Motor neuron (in vitro differentiated cells): ENCODE results near the gene ENTHD1. TPM values are rescaled to one million over a fixed set of nuclear protein-coding genes. Genes with fewer than 3 reads are reported as not detected.
"Not testable (repeated sequence)": the region's sequence is repeated elsewhere in the genome, so short reads cannot be mapped to it uniquely, and the experiment has no call there.

Source experiments
- ATAC-seq, 8 experiments: fragments of 200-7000 bp; cut with Tn5 transposase; replicated peaks in 6 of 8; 2 replicates each; pipeline ENCODE4 v1.8.0; 2021; ENCODE audit warnings: mild to moderate bottlenecking in 8 of 8, moderate library complexity in 8 of 8
- H3K27ac ChIP-seq, 2 donors: fragments of 250-450 bp; sonication (Bioruptor Pico); 2 replicates each; pipeline ENCODE4 v1.9.0; 2021; ENCODE audit warnings: antibody characterized with exemption in 2 of 2, mild to moderate bottlenecking in 2 of 2, moderate library complexity in 1 of 2
- H3K4me1 ChIP-seq, 2 donors: fragments of 250-450 bp; sonication (Bioruptor Pico); replicated peaks in 1 of 2; 2 replicates each; pipeline ENCODE4 v1.6.1; 2021; ENCODE audit warnings: antibody characterized with exemption in 2 of 2, mild to moderate bottlenecking in 2 of 2, moderate library complexity in 1 of 2
- H3K4me3 ChIP-seq, 5 donors: fragments of 250-450 bp; sonication (Bioruptor Pico); 2 replicates each; pipeline ENCODE4 v1.9.0; 2021; ENCODE audit warnings: antibody characterized with exemption in 5 of 5, mild to moderate bottlenecking in 5 of 5, moderate library complexity in 4 of 5
- WGBS, 10 experiments: fragments of 450-650 bp; shearing (Covaris generic); methylation state at CpG; one replicate each; pipeline ENCODE4 v1.0.0; 2022; 5-methylcytosine and 5-hydroxymethylcytosine counted together
- in situ Hi-C, 9 experiments: fragments of 400-800 bp; cut with MboI; loops; one replicate each; pipeline ENCODE4 v1.15.0; 2021; ENCODE audit warnings: low sequenced_read_pairs in 9 of 9, low pct_unique_long_range_greater_than_20kb in 2 of 9; ENCODE audit not compliant: unreplicated experiment in 9 of 9
- total RNA-seq, 8 experiments: library from RNA; unstranded; fragments of 300-600 nt; gene quantifications; 2 replicates each; pipeline versions ENCODE4 v1.2.3 to v1.2.4, GENCODE V29; 2022

Gene ENTHD1
- total RNA-seq, 8 experiments from 2014 or later, result 0.04 to 0.38 TPM; not detected in 6

- no peak overlapping the region for H3K27ac ChIP-seq
- no peak overlapping the region for H3K4me3 ChIP-seq
- no peak for ATAC-seq
- WGBS, 10 experiments, result 0 to 80% (median 50%) methylated on average over 1 of the region's 1 CpG; no CpG with 5 or more reads in 1 of the 10 experiments
- in situ Hi-C loops, result no loop called here
- peaks cover 0 to 2% of the 10 kb centered on the region in 2 donors for H3K4me1 ChIP-seq
Measured at GRCh38 chr22:39738746-39739145, 154.8 kb downstream of the ENTHD1 start.

GRCh38 chr22:39735776-39736175 lies 157.8 kb downstream of the ENTHD1 start:
- no peak for ATAC-seq
- H3K27ac ChIP-seq, result no peak overlapping the region
- WGBS, 10 experiments, result 0 to 100% (median 83%) methylated on average over 1 to 9 of the region's 10 CpGs; no CpG with 5 or more reads in 3 of the 10 experiments

DNA sequence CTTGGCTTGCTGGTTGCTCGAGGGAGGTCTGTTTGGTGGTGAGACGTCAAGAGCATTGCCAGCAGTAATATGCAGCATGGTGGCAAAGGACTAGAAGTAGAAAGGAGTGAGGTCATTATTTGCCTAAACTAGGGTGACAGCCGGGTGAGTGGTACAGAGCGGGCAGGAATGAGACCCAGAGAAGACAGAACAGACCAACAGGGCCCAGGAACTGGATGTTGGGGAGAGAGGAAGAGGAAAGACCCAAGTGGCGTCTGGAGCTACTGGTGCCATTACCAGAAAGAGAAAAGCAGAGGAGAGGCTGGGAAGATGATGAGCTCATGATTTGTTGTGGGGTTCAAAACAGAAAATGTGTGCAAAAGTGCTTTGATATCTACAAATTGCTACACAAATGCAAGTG lies 158.7 kb downstream of the ENTHD1 start:
- Histone ChIP-seq H3K27ac (no peak overlapping the region), H3K4me1 (peaks cover 0 to 7% of the 10 kb centered on the region in 2 donors), H3K4me3 (no peak overlapping the region)
- ATAC-seq, result no peak
- 0 to 93% (median 80%) methylated on average over 1 to 4 of the region's 5 CpGs; no CpG with 5 or more reads in 3 of the 10 experiments for WGBS, 10 experiments
- in situ Hi-C loops, result no loop called here

More at GRCh38 chr22:39735776-39736175, 157.8 kb downstream of the ENTHD1 start:
- peaks cover 0 to 7% of the 10 kb centered on the region in 2 donors for H3K4me1 ChIP-seq
- no peak overlapping the region for H3K4me3 ChIP-seq
- in situ Hi-C loops, result no loop called here

GRCh38 chr22:39734046-39734445 lies 159.5 kb downstream of the ENTHD1 start:
- WGBS, 10 experiments, result 83% methylated on average over 1 of the region's 1 CpG; no CpG with 5 or more reads in 9 of the 10 experiments
- H3K27ac ChIP-seq, in situ Hi-C loops, ATAC-seq, H3K4me1 ChIP-seq, H3K4me3 ChIP-seq: not testable (repeated sequence)

DNA sequence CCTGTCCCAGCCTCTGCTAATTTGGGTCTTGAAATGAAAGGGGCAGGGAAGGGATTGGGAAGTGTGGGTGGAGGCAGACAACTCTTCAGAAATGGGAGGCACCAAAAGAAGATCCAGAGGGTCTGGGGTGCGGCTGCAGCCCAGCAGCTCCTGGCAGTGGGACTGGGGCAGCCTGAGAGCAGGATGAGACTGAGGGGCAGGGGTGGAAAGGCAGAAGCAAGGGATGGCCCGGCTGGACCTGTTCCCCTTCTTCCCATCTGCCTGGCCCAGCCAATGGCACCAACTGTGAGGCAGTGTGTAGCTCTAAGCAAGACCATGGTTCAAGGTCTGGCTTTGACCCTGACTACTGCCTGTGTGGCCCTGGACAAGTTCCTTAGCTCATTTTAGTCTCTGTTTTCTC lies 160.4 kb downstream of the ENTHD1 start:
- ATAC-seq, result no peak
- Histone ChIP-seq H3K27ac (no peak overlapping the region), H3K4me3 (no peak overlapping the region), H3K4me1 (peaks cover 0 to 7% of the 10 kb centered on the region in 2 donors)
- 0 to 80% (median 50%) methylated on average over 1 of the region's 2 CpGs; no CpG with 5 or more reads in 7 of the 10 experiments for WGBS, 10 experiments
- in situ Hi-C loops, result no loop called here

GRCh38 chr22:39732625-39733024 lies 160.9 kb downstream of the ENTHD1 start:
- Histone ChIP-seq H3K4me3 (no peak overlapping the region), H3K4me1 (peaks cover 0 to 5% of the 10 kb centered on the region in 2 donors), H3K27ac (no peak overlapping the region)
- in situ Hi-C loops, result no loop called here
- WGBS, 10 experiments, result 11 to 100% (median 87%) methylated on average over 1 to 8 of the region's 8 CpGs; no CpG with 5 or more reads in 3 of the 10 experiments
- no peak for ATAC-seq

GRCh38 chr22:39731881-39732555 lies 161.5 kb downstream of the ENTHD1 start:
- in situ Hi-C loops, result no loop called here
- ATAC-seq, result peak in 4 of 8 experiments; percentile 12 to 47 (median 22)

DNA sequence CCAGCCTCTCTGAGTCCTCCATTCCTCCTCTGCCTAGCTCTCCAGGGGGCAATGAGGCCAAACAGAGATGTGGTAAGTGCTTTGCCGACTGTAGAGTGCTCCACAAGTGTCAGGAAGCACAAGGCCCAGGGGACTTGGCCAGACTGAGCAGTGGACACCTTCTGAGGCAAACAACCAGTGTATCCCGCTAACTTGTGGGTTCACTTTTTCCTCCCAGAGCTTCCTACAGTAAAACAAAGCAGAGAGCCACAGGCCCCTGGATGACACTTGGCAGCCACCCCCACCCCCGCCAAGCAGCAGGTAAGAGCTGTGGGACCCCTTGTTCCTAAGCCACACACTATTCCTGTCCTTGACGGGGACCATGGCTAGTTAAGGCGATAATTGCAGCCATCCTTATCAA lies 162.1 kb downstream of the ENTHD1 start:
- in situ Hi-C loops, result no loop called here

More at GRCh38 chr22:39731881-39732555, 161.5 kb downstream of the ENTHD1 start:
- Histone ChIP-seq H3K4me1 (peaks cover 0 to 5% of the 10 kb centered on the region in 2 donors), H3K4me3 (no peak overlapping the region), H3K27ac (no peak overlapping the region)
- 47 to 80% (median 64%) methylated on average over 1 to 8 of the region's 12 CpGs; no CpG with 5 or more reads in 5 of the 10 experiments for WGBS, 10 experiments

DNA sequence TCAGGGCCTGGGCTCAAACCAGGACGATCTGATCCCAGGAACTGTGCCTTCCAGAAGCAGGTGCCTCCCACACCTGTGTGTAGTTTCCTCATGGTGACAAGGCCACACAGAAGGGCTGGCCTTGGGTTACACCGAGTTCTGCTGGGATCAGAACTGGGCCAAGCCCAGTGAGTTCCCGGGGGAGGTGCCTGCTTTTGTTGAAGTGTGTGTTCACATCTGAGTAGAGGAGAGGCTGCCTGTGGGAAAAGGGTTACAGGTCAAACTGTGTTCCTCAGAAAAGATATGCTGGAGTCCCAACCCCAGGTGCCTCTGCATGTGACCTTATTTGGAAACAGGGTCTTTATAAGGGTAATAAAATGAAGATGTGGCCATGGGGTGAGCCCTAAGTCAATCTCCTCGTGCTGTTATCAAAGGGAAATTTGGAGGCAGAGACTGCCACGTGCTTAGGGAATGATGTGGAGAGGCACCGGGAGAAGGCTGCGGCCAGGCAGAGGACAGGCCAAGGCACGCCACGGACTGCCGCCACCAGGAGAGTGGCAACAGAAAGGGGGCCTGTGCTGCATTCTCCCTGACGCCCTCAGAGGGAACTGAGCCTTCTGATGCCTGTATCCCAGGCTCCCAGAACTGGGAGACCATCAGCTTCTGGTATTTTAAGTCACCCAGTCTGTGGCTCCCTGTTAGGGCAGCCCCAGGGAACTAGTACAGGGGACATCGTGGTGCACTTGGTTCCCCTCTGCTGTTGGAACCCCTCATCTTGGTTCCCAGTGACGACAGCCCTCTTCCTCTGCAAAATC lies 164.2 kb downstream of the ENTHD1 start:
- H3K4me1 ChIP-seq, result peaks cover 0 to 5% of the 10 kb centered on the region in 2 donors
- no peak overlapping the region for H3K27ac ChIP-seq
- WGBS, 10 experiments, result 10 to 85% (median 40%) methylated on average over 1 to 7 of the region's 13 CpGs; no CpG with 5 or more reads in 1 of the 10 experiments
- no peak for ATAC-seq
- H3K4me3 ChIP-seq, result no peak overlapping the region
- in situ Hi-C loops, result no loop called here

More for the DNA sequence above, 162.1 kb downstream of the ENTHD1 start:
- no peak for ATAC-seq
- Histone ChIP-seq H3K4me3 (no peak overlapping the region), H3K4me1 (peaks cover 0 to 5% of the 10 kb centered on the region in 2 donors), H3K27ac (no peak overlapping the region)
- 53 to 80% (median 80%) methylated on average over 1 to 4 of the region's 5 CpGs; no CpG with 5 or more reads in 6 of the 10 experiments for whole genome bisulfite sequencing, 10 experiments

DNA sequence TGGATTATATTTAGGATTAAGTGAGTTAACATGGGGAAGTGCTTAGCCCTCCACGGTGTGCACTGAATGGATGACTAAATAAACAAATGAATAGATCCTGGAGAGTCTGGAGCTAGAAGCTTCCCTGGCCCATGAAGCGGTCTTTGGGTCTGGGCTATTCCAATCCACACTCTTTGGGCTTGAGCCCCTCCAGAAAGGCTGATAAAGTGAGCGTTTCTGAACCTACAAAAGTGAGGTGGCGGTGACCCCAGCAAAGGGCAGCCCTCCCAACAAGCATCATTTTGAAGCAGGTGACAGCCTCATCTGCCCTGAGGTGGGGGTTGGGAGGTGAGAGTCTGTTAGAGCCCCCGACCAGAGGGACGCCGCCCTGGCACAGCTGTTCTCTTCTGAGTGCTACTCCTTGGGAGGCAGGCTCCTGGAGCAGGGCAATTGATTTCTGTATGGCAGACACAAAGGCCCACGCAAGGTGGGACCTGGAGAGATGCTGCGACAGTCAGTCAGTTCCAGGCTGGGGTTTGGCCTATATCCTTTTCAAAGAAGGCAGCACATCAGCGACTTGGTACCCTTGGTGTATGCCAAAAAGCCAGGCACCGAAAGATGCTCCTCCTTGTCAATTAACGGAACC lies 165.2 kb downstream of the ENTHD1 start:
- no peak overlapping the region for H3K4me3 ChIP-seq
- 36 to 100% (median 54%) methylated on average over 1 to 7 of the region's 12 CpGs; no CpG with 5 or more reads in 2 of the 10 experiments for WGBS, 10 experiments
- peaks cover 0 to 5% of the 10 kb centered on the region in 2 donors for H3K4me1 ChIP-seq
- in situ Hi-C loops, result no loop called here
- no peak for ATAC-seq
- H3K27ac ChIP-seq, result no peak overlapping the region

GRCh38 chr22:39727541-39727940 lies 166.0 kb downstream of the ENTHD1 start:
- WGBS, 10 experiments, result 0 to 96% (median 64%) methylated on average over 1 to 5 of the region's 15 CpGs; no CpG with 5 or more reads in 3 of the 10 experiments
- peak in 2 of 8 experiments; percentile 32 to 54 for ATAC-seq
- peaks cover 0 to 5% of the 10 kb centered on the region in 2 donors for H3K4me1 ChIP-seq
- H3K4me3 ChIP-seq, result no peak overlapping the region
- in situ Hi-C loops, result no loop called here
- H3K27ac ChIP-seq, result no peak overlapping the region

- Histone ChIP-seq H3K4me3 (no peak overlapping the region), H3K4me1 (peaks cover 11 to 14% of the 10 kb centered on the region in 2 donors), H3K27ac (no peak overlapping the region)
- WGBS, 10 experiments, result 0 to 100% (median 69%) methylated on average over 1 to 3 of the region's 9 CpGs; no CpG with 5 or more reads in 4 of the 10 experiments
- ATAC-seq, result peak in 2 of 8 experiments; percentile 28
- in situ Hi-C loops, result no loop called here
Measured at GRCh38 chr22:39725351-39726035, 168.1 kb downstream of the ENTHD1 start.
